IMR-90 (cell line): Measurements from ENCODE around the gene GTF2H3. TPM values are rescaled to one million over a fixed set of nuclear protein-coding genes. Genes with fewer than 3 reads are reported as not detected.

Experiments used
- ATAC-seq: fragments of 200-7000 bp; cut with Tn5 transposase; 2 replicates; pipeline ENCODE4 v1.9.1; 2020; ENCODE audit warnings: low read depth, mild to moderate bottlenecking, moderate library complexity
- BruUV-seq: library from RNA; stranded (reverse); fragments of 400-500 nt; replicated peaks from 2 replicates; lab custom pipeline; 2021; lab: Mats Ljungman, UMichigan
- CTCF ChIA-PET: fragments of 300-600 bp; formaldehyde crosslinking; extraction: SDS; loops from one replicate; lab custom pipeline; 2021; ENCODE audit warnings: antibody characterized with exemption; lab: Yijun Ruan, JAX
- POLR2A ChIA-PET: fragments of 300-600 bp; sonication (Branson Sonifier 250); formaldehyde crosslinking; loops from one replicate; lab custom pipeline; 2022; ENCODE audit warnings: antibody characterized with exemption; ENCODE audit not compliant: unreplicated experiment; lab: Charles Lee
- DNase-seq: peaks from one replicate; pipeline ENCODE4 v3.0.0; 2013
- H2AFZ ChIP-seq: replicated peaks from 2 replicates; pipeline ENCODE3; 2013; ENCODE audit warnings: low read length, mild to moderate bottlenecking; ENCODE audit not compliant: poor library complexity
- H2AK5ac ChIP-seq: 2 replicates; pipeline ENCODE4 v1.6.1; 2013; ENCODE audit warnings: low read depth, low read length, inconsistent platforms
- H2AK9ac ChIP-seq: replicated peaks from 2 replicates; pipeline ENCODE3; 2013; ENCODE audit warnings: mild to moderate bottlenecking, low read depth, low read length, moderate library complexity; ENCODE audit not compliant: poor library complexity
- H2BK120ac ChIP-seq: 2 replicates; pipeline ENCODE4 v1.6.1; 2013; ENCODE audit warnings: low read depth, low read length, inconsistent platforms
- H2BK15ac ChIP-seq: 3 replicates; pipeline ENCODE4 v1.6.1; 2013; ENCODE audit warnings: low read depth, low read length, inconsistent platforms
- H2BK20ac ChIP-seq: 2 replicates; pipeline ENCODE4 v1.6.1; 2013; ENCODE audit warnings: low read depth, mild to moderate bottlenecking, inconsistent platforms, low read length, moderate library complexity
- H2BK5ac ChIP-seq: 2 replicates; pipeline ENCODE4 v1.6.1; 2013; ENCODE audit warnings: mild to moderate bottlenecking, low read depth, low read length, inconsistent platforms; ENCODE audit not compliant: poor library complexity, severe bottlenecking
- H3K14ac ChIP-seq: replicated peaks from 2 replicates; pipeline ENCODE4 v1.6.1; 2013; ENCODE audit warnings: low read depth, low read length, inconsistent platforms
- H3K18ac ChIP-seq: 2 replicates; pipeline ENCODE4 v1.6.1; 2013; ENCODE audit warnings: low read depth, low read length, control low read depth
- H3K23ac ChIP-seq: 2 replicates; pipeline ENCODE4 v1.6.1; 2013; ENCODE audit warnings: low read depth, low read length, inconsistent platforms
- H3K27ac ChIP-seq: 2 replicates; pipeline ENCODE4 v1.5.1; 2013; ENCODE audit warnings: mild to moderate bottlenecking, control low read depth, low read length; ENCODE audit not compliant: insufficient read depth
- H3K27me3 ChIP-seq: 2 replicates; pipeline ENCODE4 v1.6.1; 2013; ENCODE audit warnings: low read length; ENCODE audit not compliant: control insufficient read depth, insufficient read depth
- H3K36me3 ChIP-seq: 2 replicates; pipeline ENCODE4 v1.6.1; 2013; ENCODE audit warnings: low read length, mixed read lengths; ENCODE audit not compliant: control insufficient read depth, insufficient read depth
- H3K4ac ChIP-seq: 2 replicates; pipeline ENCODE4 v1.6.1; 2013; ENCODE audit warnings: low read depth, low read length, inconsistent platforms
- H3K4me1 ChIP-seq: 2 replicates; pipeline ENCODE4 v1.6.1; 2013; ENCODE audit warnings: low read length, mixed read lengths; ENCODE audit not compliant: control insufficient read depth, insufficient read depth
- H3K4me2 ChIP-seq: 2 replicates; pipeline ENCODE4 v1.6.1; 2013; ENCODE audit warnings: low read depth, mild to moderate bottlenecking, control low read depth, low read length, moderate library complexity
- H3K4me3 ChIP-seq: 2 replicates; pipeline ENCODE4 v1.5.1; 2013; ENCODE audit warnings: low read depth, mild to moderate bottlenecking, control low read depth, low read length, moderate library complexity; ENCODE audit not compliant: insufficient read depth
- H3K56ac ChIP-seq: 2 replicates; pipeline ENCODE4 v1.6.1; 2013; ENCODE audit warnings: low read length, inconsistent platforms; ENCODE audit not compliant: insufficient read depth; ENCODE audit errors: extremely low read depth
- H3K79me1 ChIP-seq, 2 experiments: 2 replicates each; pipeline ENCODE4 v1.6.1; 2013; ENCODE audit warnings: low read length in 2 of 2, inconsistent platforms in 1 of 2, low read depth in 1 of 2
- H3K9ac ChIP-seq: 2 replicates; pipeline ENCODE4 v1.6.1; 2013; ENCODE audit warnings: low read depth, low read length, control low read depth
- H3K9me1 ChIP-seq: 2 replicates; pipeline ENCODE4 v1.6.1; 2013; ENCODE audit warnings: low read length, inconsistent platforms; ENCODE audit not compliant: insufficient read depth
- H3K9me3 ChIP-seq: 2 replicates; pipeline ENCODE4 v1.6.1; 2013; ENCODE audit warnings: low read length; ENCODE audit not compliant: control insufficient read depth, insufficient read depth
- H4K20me1 ChIP-seq: 2 replicates; pipeline ENCODE4 v1.6.1; 2013; ENCODE audit warnings: low read length, inconsistent platforms; ENCODE audit not compliant: insufficient read depth
- H4K5ac ChIP-seq: 2 replicates; pipeline ENCODE4 v1.6.1; 2013; ENCODE audit warnings: mild to moderate bottlenecking, low read depth, low read length, control low read depth
- H4K8ac ChIP-seq, 2 experiments: 2 replicates each; pipeline ENCODE4 v1.6.1; 2013; ENCODE audit warnings: low read depth in 2 of 2, low read length in 2 of 2, control low read depth in 1 of 2, inconsistent platforms in 1 of 2
- H4K91ac ChIP-seq: 2 replicates; pipeline ENCODE4 v1.6.1; 2013; ENCODE audit warnings: low read depth, low read length, inconsistent platforms; ENCODE audit not compliant: insufficient read depth
- BHLHE40 ChIP-seq: fragments of 150-350 bp; IDR thresholded peaks from 2 replicates; pipeline ENCODE4 v1.6.1; 2016; ENCODE audit warnings: mild to moderate bottlenecking, low read depth, low read length
- CEBPB ChIP-seq: IDR thresholded peaks from 2 replicates; pipeline ENCODE4 v1.6.1; 2012; ENCODE audit warnings: low read depth, low read length, improper control_type of control experiment
- FOS ChIP-seq: fragments of 150-350 bp; IDR thresholded peaks from 2 replicates; pipeline ENCODE4 v1.6.1; 2016; ENCODE audit warnings: low read depth, low read length
- MAZ ChIP-seq: IDR thresholded peaks from 2 replicates; pipeline ENCODE4 v1.6.1; 2012; ENCODE audit warnings: low read depth, mild to moderate bottlenecking, low read length, improper control_type of control experiment, moderate library complexity, borderline replicate concordance
- MXI1 ChIP-seq: IDR thresholded peaks from 2 replicates; pipeline ENCODE4 v1.6.1; 2012; ENCODE audit warnings: low read depth, mild to moderate bottlenecking, low read length, moderate library complexity, borderline replicate concordance
- NFE2L2 ChIP-seq: fragments of 150-350 bp; IDR thresholded peaks from 2 replicates; pipeline ENCODE4 v1.6.1; 2016; ENCODE audit warnings: low read depth, mild to moderate bottlenecking, low read length
- RCOR1 ChIP-seq: IDR thresholded peaks from 2 replicates; pipeline ENCODE4 v1.6.1; 2012; ENCODE audit warnings: mild to moderate bottlenecking, low read length, improper control_type of control experiment; ENCODE audit not compliant: insufficient replicate concordance
- SMC3 ChIP-seq: fragments of 150-350 bp; IDR thresholded peaks from 2 replicates; pipeline ENCODE4 v1.6.1; 2016; ENCODE audit warnings: low read depth, mild to moderate bottlenecking, antibody characterized with exemption, low read length, moderate library complexity
- WGBS, 2 experiments: methylation state at CpG; one replicate each; pipeline versions ENCODE4 v1.1.5 to v1.1.7; 2013; ENCODE audit warnings: missing lambda C conversion rate in 2 of 2; ENCODE audit not compliant: insufficient read length in 1 of 2; ENCODE audit errors: extremely low coverage in 2 of 2; 5-methylcytosine and 5-hydroxymethylcytosine counted together
- dilution Hi-C: fragments of 300-500 bp; cut with HindIII; formaldehyde crosslinking; loops from one replicate; pipeline ENCODE4 v1.14.3; 2018; ENCODE audit warnings: low sequenced_read_pairs; ENCODE audit not compliant: unreplicated experiment
- in situ Hi-C: fragments of 300-500 bp; cut with MboI; formaldehyde crosslinking; loops from 3 replicates; pipeline ENCODE4 v1.14.3; 2019; ENCODE audit warnings: low sequenced_read_pairs, inconsistent platforms, mixed read lengths
- intact Hi-C: fragments of 100-400 bp; cut with micrococcal nuclease; formaldehyde crosslinking; loops from 2 replicates; pipeline ENCODE4 v1.10.0; 2022
- polyA plus RNA-seq, 3 experiments: library from polyadenylated mRNA; depleted of rRNA; stranded (reverse); fragments of >200 nt; gene quantifications; 2 replicates each; pipeline ENCODE4 v1.2.3, GENCODE V29; 2012; ENCODE audit warnings: low replicate concordance in 1 of 3
- total RNA-seq: library from RNA; depleted of rRNA; stranded (reverse); fragments of >200 nt; gene quantifications from 2 replicates; pipeline ENCODE4 v1.2.3, GENCODE V29; 2012
- TF ChIP-seq, protein P1 (sequence below): fragments of 150-350 bp; IDR thresholded peaks from 2 replicates; pipeline ENCODE4 v1.6.1; 2016; ENCODE audit warnings: low read depth, mild to moderate bottlenecking, low read length, moderate library complexity, borderline replicate concordance
- TF ChIP-seq, protein P2 (sequence below): conservative IDR thresholded peaks from 2 replicates; pipeline ENCODE4 v1.5.1; 2012; ENCODE audit warnings: mild to moderate bottlenecking, low read depth, low read length, improper control_type of control experiment

The GTF2H3 gene
- total and polyA plus RNA-seq, 2 of the 4 experiments (the other 2 are of a cell fraction), result 22.2 to 80.3 TPM

DNA sequence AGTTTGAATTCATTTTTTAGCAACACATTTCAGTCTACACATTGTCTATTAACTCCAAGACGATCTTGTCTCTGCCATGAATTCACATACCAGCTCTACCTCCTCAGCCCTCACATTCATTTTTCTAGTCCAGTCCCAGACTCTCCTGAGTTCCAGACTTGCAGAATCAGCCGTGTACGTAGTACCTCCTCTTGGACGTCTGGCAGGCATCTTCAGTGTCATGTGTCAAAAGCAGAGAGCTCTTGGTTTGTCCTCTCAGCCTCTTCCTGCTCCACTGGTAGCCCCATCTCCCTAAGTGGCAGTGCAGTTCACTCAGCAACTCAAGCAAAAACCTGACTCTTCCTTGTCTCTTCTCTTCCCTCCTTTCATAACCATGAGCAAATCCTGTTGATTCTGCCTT, 22.8 kb downstream of the GTF2H3 start:
- H3K4me2 ChIP-seq, result no peak overlapping the region
- no peak overlapping the region for H3K23ac ChIP-seq
- 74% methylated on average over 3 of the region's 4 CpGs; no CpG with 5 or more reads in 1 of the 2 experiments for WGBS, 2 experiments
- no peaks in the 10 kb centered on the region for H3K27me3 ChIP-seq
- H4K91ac ChIP-seq, result no peak overlapping the region
- H3K56ac ChIP-seq, result no peak overlapping the region
- 0 out of 2 replicates have a peak, but pooled peaks cover 2% of the 10 kb centered on the region for H3K9me1 ChIP-seq
- no peak overlapping the region for H3K14ac ChIP-seq
- TF ChIP-seq MXI1 (no peak), SMC3 (no peak), MAZ (no peak), FOS (no peak), BHLHE40 (no peak), RCOR1 (no peak), CEBPB (no peak), NFE2L2 (no peak)
- TF ChIP-seq, protein P1, sequence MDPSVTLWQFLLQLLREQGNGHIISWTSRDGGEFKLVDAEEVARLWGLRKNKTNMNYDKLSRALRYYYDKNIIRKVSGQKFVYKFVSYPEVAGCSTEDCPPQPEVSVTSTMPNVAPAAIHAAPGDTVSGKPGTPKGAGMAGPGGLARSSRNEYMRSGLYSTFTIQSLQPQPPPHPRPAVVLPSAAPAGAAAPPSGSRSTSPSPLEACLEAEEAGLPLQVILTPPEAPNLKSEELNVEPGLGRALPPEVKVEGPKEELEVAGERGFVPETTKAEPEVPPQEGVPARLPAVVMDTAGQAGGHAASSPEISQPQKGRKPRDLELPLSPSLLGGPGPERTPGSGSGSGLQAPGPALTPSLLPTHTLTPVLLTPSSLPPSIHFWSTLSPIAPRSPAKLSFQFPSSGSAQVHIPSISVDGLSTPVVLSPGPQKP, result no peak
- TF ChIP-seq, protein P2, sequence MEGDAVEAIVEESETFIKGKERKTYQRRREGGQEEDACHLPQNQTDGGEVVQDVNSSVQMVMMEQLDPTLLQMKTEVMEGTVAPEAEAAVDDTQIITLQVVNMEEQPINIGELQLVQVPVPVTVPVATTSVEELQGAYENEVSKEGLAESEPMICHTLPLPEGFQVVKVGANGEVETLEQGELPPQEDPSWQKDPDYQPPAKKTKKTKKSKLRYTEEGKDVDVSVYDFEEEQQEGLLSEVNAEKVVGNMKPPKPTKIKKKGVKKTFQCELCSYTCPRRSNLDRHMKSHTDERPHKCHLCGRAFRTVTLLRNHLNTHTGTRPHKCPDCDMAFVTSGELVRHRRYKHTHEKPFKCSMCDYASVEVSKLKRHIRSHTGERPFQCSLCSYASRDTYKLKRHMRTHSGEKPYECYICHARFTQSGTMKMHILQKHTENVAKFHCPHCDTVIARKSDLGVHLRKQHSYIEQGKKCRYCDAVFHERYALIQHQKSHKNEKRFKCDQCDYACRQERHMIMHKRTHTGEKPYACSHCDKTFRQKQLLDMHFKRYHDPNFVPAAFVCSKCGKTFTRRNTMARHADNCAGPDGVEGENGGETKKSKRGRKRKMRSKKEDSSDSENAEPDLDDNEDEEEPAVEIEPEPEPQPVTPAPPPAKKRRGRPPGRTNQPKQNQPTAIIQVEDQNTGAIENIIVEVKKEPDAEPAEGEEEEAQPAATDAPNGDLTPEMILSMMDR, result no peak
- no peak overlapping the region for H4K8ac ChIP-seq
- H3K4me3 ChIP-seq, result no peak overlapping the region
- no peak overlapping the region for H2BK20ac ChIP-seq
- no peak overlapping the region for H2BK15ac ChIP-seq
- no TSS peak for BruUV-seq
- no peak overlapping the region for H2AK5ac ChIP-seq
- no peak for ATAC-seq
- no peak overlapping the region for H4K5ac ChIP-seq
- peaks cover 26% of the 10 kb centered on the region for H3K36me3 ChIP-seq
- no peak overlapping the region for H3K9ac ChIP-seq
- intact Hi-C loops (no loop called here), in situ Hi-C loops (no loop called here), dilution Hi-C loops (no loop called here)
- H3K4ac ChIP-seq, result no peak overlapping the region
- ChIA-PET POLR2A (no interaction called here), CTCF (no interaction called here)
- no peak for DNase-seq
- H4K20me1 ChIP-seq, result no peaks in the 10 kb centered on the region; the same call in 1 of the 2 replicates
- no peak overlapping the region for H2AK9ac ChIP-seq
- H2BK5ac ChIP-seq, result no peak overlapping the region
- H3K4me1 ChIP-seq, result peaks cover 3% of the 10 kb centered on the region
- no peak overlapping the region for H2BK120ac ChIP-seq
- H3K27ac ChIP-seq, result no peak overlapping the region
- H3K18ac ChIP-seq, result no peak overlapping the region
- no peak overlapping the region for H2AFZ ChIP-seq
- no peaks in the 10 kb centered on the region for H3K9me3 ChIP-seq
- H3K79me1 ChIP-seq, result peaks cover 2 to 7% of the 10 kb centered on the region in 2 experiments; a peak in 2 of 4 replicates
